G401.6 (cell line): ENCODE results near the gene XG.
"Not testable (repeated sequence)": the region's sequence is repeated elsewhere in the genome, so short reads cannot be mapped to it uniquely, and the experiment has no call there.

Experiments used
- FAIRE-seq: peaks from 2 replicates; lab custom pipeline; 2012; peaks lifted over from hg19 to GRCh38; lab: Jason Lieb, UNC

The XG gene

DNA sequence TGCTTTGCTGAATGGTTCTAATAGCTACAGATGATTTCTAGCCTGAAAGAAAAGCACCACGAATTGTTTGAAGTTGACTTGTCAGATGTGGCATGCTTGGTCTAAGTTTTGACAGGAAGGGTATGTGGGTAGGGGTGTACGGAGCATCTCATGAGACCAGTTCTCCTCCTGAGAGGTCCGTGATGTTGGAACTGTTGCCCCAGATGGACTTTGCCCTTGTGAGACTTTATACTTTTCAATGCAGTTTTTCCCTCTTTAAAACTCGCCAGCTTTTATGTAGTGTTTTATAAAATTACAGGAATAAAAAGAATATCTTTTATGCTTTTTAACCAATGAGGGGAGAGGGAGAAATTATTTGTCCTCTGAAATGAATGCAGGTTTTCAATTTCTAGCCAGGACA, 16.6 kb upstream of the XG start:
- FAIRE-seq, result no peak

DNA sequence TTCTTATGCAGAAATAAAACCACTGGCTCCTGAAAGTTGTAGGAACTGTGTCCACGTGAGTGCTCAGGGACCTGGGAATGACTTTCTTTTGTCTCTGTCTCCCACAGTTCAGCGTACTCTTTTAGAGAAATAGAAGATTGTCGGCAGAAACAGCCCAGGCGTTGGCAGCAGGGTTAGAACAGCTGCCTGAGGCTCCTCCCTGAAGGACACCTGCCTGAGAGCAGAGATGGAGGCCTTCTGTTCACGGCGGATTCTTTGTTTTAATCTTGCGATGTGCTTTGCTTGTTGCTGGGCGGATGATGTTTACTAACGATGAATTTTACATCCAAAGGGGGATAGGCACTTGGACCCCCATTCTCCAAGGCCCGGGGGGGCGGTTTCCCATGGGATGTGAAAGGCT, 11.2 kb upstream of the XG start:
- no peak for FAIRE-seq

DNA sequence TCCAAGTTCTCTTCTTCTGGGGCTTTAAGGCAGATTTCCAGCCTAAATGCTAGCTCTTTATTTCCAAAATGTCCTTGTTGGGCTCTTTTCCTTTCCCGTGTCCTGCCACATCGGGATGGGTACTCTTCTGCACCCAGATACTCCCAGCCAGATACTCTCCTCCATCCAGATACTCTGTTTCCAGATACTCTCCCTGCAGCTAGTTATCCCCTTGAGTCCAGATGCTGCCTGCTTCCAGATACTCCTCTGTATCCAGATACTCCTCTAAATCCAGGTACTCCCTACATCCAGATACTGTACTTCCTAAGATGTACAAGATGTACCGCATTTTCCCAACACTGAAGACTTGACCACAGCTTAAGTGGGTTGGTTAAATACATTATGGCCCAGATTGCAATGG, 10.5 kb upstream of the XG start:
- no peak for FAIRE-seq

DNA sequence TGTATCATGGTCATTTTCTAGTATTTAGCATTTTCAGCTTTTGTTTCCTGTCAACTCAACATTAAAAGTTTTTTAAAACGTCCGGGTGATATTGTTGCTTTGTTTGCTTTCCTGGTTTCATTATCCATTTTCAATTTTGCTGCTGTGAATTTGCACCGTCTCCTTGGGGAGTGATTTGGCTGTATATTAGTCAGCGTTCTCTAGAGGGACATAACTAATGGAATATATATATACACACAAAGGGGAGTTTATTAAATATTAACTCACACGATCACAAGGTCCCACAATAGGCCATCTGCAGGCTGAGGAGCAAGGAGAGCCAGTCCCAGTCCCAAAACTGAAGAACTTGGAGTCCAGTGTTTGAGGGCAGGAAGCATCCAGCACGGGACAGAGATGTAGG, 5.6 kb upstream of the XG start:
- not testable (repeated sequence) for FAIRE-seq

DNA sequence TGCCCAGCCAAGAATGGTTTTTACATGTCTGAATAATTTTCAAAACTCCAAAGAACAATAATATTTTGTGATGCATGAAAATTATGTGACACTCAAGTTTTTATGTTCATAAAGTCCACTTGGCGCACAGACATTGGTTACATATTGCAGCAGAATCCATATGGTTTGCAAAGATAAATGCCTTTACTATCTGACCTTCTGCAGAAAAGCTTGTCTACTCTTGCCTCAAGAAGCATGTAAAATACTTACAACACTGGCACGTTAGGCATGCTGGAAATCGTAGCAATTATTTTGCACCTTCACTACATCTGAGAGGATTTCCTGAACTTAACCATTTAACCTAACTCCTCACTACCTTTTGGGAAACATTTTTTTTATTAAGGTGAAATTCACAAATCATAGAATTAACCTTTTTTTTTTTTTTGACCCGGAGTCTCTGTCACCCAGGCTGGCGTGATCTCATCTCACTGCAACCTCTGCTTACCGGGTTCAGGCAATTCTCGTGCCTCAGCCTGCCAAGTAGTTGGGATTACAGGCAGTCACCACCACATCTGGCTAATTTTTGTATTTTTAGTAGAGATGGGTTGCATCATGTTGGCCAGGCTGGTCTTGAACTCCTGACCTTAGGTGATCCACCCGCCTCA, 3.5 kb upstream of the XG start:
- no peak for FAIRE-seq

DNA sequence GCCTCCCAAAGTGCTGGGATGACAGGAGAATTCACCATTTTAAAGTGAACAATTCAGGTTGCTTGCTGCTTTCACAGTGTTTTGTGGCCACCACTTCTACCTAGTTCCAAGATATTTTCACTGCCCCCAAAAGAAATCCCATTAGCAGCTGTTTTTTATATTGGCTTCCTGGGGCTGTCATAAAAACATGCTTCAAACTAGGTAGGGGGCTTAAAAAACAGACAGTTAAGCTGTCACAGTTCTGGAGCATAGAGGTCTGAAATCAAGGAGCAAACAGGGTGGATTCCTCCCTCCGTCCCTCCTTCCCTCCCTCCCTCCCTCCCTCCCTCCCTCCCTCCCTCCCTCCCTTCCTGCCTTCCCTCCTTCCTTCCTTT, 3.0 kb upstream of the XG start:
- FAIRE-seq, result no peak

DNA sequence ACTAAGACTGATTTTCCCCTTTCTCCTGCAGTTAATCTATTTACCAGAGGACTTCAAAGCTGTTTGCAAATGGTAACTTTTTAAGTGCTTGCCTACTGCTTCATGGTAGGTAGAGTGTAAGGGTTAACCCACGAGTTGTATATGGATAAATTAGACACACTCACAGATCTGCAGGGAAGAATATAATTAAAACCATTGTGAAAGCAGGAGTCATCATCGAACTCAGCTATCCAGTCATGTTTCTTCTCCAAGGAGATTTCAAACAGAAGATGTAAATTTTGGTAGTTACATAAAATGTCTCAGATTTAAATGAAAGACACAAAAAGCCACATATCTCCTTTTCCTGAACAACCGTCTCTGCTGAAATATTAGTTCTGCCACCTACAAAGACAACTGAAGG, 549 bp upstream of the XG start:
- FAIRE-seq, result no peak

DNA sequence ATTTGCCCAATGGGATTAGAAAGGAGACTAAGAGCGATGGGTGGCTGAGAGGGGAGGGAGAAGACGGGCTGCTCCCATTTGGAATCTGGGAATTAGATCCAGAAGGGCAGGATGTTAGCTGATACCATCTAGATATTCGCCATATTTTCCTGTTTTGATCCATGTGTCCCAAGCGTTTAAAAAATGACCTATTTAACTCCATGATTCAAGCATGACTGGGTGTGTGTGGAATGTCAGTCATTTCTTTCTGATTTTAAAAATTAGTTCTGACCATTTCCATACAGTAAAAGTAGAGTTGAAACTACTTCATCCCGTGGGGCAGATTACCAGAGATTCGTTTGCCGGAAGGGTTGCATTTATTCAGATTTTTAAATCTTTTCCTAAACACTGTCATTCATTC, 601 bp downstream of the XG start:
- FAIRE-seq, result not testable (repeated sequence)

DNA sequence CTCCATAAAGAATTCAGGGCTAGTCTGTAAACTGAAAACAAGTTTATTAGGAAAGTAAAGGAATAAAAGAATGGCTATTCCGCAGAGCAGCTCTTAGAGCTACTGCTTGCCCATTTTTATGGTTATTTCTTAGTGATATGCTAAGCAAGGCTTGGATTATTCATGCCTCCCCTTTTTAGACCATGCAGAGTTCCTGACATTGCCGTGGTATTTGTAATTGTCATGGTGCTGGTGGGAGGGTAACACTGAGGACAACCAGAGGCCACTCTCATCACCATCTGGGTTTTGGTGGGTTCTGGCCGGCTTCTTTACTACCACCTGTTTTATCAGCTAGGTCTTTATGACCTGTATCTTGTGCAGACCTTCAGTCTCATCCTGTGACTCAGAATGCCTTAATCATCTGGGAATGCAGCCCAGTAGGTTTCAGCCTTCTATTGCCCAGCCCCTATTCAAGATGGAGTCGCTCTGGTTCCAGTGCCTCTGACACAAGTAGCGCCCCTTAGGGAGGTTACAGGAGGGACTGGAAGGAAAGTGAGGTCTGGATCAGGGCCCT, 3.4 kb downstream of the XG start:
- FAIRE-seq, result not testable (repeated sequence)

DNA sequence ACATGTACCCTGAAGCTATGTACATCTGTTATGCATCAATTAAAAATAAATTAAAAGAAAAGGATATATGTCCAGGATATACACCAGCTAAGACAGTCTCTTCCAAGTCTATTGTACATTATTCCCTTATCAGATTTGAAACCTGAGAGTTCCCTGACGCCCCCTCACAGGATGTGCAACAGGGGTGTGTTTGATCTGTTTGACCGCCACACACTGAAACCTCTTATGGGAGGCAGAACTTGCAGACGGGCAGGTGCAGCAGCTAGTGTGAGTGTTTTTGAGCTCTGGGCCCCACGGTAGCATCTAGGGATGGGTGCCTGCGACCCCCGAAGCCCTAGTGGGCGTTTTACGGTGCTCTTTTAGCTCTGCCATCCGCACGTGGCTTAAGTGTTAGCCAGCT, 4.7 kb downstream of the XG start:
- no peak for FAIRE-seq

DNA sequence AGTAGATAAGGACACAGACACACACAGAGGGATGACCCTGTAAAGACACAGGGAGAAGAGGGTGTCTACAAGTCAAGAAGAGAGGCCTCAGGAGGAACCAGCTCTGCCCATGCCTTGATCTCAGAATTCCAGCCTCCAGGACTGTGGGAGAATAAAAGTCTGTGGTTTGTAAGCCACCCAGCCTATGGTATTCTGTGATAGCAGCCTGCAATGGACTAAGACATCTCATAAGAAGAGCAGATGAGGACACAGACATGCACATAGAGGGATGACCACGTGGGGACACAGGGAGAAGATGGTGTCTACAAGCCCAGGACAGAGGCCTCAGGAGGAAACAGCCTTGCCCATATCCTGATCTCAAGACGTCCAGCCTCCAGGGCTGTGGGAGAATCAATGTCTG, 9.4 kb downstream of the XG start:
- FAIRE-seq, result no peak

DNA sequence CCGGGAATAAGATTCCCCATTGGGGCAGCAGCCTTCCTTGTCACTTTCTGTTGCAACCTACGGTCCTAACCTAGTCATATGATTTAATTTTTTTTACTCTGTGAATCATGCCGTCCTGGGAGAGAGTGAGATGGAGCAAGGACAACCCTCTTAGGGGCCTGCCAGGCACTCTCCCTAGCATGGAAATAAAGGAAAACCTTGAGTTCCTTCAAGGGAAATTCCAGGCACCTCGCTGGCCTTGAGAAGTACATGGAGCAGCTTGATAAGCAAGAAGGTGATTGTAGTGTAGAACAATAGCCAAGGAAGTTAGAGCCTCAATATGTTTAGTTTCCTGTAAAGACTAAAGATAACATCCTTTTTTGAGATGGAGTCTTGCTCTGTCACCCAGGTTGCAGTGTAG, 10.8 kb downstream of the XG start:
- not testable (repeated sequence) for FAIRE-seq

DNA sequence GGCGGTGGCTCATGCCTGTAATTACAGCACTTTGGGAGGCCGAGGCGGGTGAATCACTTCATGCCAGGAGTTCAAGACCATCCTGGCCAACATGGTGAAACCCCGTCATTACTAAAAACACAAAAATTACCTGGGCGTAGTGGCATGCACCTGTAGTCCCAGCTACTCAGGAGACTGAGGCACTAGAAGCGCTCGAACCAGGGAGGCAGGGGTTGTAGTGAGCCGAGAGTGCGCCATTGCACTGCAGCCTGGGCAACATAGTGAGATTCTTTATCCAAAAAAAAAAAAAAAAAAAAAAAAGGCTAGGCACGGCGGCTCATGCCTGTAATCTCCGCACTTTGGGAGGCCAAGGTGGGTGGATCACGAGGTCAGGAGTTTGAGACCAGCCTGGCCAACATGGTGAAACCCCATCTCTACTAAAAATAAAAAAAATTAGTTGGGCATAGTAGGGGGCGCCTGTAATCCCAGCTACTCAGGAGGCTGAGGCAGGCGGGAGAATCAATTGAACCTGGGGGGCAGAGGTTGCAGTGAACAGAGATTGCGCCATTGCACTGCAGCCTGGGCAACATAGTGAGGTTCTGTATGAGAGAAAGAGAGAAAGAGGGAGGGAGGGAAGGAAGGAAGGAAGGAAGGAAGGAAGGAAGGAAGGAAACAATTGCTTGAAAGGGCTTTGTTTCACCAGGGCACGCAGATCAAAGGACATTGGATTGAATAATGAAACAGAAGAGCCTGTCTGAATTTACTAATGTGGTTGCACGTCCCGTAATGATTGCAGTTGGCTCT, 13.1 kb downstream of the XG start:
- FAIRE-seq, result not testable (repeated sequence)

DNA sequence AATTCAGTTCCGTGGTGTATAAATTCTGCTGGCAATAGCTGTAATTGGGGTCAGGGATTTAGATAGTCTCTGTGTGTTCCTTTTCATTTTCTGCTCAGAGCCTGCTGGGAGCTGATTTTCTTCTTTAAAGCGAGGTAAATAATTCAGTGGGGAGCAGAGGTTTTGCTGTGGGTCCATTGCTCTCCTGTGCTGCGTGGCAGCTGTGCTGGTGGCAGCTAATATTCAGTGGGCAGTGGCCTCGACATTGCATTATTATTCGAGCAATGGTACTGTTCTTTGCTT, 13.7 kb downstream of the XG start:
- FAIRE-seq, result no peak

DNA sequence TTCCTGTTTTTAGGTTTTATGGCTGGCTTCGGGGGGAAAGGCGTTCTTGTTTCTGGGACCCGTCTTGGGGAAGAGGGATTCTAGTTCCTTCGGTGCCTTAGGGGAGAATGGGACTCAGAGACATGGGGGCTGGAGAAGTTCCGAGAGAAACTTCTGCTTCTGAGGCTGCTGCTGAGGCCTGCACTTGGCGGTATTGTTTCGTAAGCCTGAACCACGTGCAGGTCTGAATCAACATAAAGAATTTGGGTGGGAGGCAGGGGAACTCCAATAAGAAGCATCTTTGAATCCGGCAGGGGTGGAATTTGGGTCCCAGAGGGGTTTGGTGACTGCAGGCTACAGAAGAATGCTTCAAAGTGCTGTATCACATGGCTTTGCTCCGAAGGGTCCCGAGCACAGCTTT, 15.1 kb downstream of the XG start:
- no peak for FAIRE-seq

DNA sequence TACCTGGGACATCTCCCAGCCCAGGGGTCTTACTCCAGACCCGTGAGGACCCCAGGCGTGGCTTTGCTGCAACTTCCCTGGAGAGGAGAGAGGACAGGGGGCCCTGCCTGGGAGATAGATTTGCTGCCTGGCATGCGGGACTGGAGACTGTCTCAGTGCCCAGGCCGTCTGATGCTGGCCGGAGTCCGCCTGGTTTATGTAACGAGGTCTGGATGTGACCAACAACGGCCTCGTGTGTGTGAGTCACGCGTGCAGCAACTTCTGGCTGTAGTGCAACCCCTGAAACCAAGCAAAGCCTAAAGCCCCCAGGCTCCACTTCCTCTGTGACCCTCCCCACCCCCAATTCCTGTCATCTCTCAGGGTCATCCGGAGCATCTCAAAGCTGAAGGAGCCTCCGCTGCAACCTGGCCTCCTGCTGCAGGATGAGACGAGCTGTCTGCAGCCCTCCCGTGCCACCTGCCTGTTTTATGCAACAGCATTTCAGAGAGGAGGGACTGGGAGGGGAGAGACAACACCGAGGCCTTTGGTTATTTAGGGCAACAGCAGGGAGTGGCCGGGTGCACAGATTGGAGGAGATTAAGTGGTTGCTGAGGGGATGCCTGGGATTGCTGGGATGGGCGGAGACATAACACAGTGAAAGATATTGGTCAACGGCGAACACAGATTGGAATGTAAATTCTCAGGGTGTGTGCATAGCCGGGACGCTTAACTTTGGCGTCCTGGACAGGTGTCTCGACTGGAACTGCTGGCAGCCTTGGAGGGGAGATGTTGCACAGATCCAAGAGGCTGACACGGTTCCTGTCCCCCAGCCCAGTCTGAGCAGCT, 16.0 kb downstream of the XG start:
- FAIRE-seq, result no peak

DNA sequence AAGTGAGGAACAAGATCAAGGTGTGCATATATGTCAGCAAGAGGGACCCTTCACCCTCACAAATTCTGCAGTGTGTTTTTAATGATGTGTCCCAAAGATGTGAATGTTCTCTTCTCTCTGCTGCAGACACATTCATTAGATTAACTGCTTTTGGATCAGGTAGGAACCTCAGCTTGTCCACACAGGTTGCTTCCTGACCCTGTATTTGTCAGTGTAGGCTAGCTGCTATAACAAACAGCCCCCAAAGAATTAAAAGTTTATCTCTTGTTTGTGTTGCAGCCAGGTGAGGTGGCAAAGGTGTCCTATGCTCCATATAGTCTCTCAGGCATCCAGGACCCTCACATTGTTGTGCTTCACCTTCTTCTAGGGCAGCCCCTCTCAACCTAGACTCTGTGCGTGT, 17.8 kb downstream of the XG start:
- no peak for FAIRE-seq

DNA sequence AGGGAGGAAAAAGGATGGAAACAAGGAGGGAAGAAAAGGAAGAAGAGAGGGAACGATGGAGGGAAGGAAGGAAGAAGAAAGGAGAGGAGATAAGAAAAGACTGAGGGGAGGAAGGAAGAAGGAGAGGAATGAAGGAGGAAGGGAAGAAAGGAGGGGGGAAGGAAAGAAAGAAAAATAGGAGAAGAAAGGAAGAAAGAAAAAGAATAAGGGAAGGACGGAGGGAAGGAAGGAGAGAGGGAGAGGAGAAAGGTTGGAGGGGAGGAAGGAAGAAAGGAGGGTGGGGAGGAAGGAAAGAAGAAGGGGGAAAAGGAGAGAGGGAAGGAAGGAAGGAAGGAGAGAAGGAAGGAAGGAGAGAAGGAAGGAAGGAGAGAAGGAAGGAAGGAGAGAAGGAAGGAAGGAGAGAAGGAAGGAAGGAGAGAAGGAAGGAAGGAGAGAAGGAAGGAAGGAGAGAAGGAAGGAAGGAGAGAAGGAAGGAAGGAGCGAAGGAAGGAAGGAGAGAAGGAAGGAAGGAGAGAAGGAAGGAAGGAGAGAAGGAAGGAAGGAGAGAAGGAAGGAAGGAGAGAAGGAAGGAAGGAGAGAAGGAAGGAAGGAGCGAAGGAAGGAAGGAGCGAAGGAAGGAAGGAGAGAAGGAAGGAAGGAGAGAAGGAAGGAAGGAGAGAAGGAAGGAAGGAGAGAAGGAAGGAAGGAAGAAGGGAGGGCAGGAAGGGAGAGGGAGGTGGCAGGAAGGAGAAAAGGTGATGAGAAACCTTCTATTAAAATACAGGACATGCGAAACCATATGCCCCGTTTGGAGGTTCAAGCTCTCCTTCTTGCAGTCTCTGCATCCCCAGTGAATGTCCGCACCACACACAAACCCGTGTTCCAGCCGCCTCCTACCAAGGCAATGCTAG, 21.6 kb downstream of the XG start:
- not testable (repeated sequence) for FAIRE-seq

DNA sequence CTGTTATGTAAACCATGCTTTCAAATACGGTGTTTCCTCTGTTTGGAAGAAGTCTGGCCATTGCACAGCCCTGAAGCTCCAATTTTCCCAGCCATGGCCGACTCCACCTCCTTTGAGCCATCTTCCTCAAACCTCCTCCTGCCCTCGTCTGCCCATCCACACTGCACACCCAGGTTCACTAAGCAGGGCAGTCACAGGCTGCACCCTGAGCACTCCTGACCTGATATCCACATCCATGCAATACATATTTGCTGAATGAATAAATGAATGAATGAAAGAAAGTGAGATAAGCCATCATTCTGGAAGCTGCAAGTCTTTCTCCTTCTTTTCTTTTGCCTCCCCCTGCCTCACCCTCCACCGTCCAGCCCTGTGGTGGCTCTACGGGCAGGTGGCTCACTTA, 22.2 kb downstream of the XG start:
- FAIRE-seq, result no peak

DNA sequence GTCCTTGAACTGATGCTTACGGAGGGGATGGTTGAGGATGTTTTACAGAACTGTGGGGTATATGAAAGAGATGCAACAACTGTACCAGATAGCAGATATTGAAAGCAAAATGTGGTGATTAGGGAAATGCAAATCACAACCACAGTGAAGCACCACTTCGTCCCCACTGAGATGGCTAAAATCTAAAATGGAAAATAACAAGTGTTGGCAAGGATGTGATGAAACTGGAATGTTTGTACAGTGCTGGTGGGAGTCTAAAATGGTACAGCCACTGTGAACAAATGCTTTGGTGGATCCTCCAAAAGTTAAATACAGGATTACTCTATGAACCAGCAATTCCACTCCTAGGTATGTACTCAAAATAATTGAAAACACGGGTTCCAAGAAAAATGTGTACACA, 22.9 kb downstream of the XG start:
- FAIRE-seq, result no peak

DNA sequence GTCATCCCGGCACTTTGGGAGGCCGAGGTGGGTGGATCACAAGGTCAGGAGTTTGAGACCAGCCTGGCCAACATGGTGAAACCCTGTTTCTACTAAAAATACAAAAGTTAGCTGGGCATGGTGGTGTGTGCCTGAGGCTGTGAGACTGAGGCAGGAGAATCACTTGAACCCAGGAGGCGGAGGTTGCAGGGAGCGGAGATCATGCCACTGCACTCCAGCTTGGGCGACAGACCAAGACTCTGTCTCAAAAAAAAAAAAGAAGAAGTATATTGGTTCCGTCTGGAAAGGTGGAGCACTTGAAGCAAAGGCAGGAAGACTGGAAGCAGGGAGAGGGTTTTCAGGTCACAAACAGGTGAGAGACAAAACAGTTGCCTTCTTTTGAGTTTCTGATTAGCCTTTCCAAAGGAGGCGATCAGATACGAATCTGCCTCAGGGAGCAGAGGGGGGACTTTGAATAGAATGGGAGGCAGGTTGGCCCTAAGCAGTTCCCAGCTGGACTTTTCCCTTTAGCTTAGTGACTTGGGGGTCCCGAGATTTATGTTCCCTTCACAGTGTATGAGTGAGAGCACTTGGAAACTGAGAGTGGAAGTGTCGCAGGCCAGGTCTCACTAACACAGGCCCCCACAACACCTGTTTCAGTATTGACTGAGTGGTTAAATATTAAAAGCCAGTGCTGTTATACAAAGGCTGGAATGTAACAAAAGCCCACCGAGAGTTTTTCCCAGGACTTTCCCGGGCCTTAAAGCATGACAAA, 28.8 kb downstream of the XG start:
- FAIRE-seq, result not testable (repeated sequence)

DNA sequence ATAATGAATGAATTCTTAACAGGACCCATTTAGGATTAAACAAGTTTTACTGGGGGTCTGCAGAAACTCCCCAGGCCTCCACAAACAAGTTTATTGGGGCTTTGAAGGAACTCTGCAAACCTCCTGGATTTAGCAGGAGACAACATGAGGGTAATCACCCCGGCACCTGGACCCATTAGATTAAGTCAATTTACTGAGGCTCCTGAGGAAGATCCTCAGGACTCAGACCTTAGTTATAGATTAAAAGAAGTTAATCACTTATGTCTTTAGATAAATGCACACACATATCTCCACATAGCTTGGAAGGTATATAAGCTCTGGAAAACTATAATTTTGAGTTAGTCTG, 29.4 kb downstream of the XG start:
- no peak for FAIRE-seq
